ENCODE measurements around the gene BEGAIN.
A peak's percentile ranks its signal among the peaks of the same experiment; 100 is the strongest.

The BEGAIN gene

DNA sequence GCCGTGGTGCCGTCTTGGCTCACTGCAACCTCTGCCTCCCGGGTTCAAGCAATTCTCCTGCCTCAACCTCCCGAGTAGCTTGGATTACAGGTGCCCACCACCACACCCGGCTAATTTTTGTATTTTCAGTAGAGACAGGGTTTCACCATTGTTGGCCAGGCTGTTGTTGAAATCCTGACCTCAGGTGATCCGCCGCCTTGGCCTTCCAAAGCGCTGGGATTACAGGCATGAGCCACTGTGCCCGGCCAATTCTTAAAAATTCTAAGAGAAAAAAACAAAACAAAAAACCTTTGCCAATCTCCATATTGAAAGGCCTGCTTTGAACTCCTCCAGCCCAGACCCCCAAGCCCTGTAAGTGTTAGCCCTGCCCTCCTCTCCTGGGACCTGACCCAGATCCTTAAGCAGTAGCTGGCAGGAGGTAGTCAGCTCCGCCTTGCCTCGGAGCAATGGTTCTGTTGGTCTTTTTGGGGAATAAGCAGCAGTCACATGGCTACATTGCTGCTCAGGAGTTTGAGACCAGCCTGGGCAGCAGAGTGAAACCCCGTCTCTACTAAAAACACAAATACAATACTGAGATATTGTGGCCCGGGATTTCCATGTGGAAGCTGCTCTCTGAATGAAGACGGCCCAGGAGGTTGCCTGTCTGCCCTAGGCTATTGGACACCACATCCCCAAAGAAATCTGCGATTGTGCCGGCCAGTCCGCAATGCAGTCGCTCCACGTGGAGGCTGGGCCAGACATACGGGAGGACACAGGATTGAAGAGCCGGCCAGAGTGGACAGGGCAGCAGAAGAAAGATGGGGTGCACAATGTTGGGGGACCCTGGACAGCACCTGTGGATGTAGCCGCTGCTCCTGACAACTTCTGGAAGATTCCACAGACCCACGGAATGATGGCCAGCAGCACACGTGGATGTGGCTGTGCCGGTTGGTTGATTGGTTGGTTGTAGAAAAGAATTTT, 28.8 kb upstream of the BEGAIN start:
- no peak for DNase-seq

- no peak for DNase-seq
Measured at GRCh38 chr14:100614803-100615202, 27.6 kb upstream of the BEGAIN start.

GRCh38 chr14:100612986-100613385, 25.8 kb upstream of the BEGAIN start:
- no peak for DNase-seq

DNA sequence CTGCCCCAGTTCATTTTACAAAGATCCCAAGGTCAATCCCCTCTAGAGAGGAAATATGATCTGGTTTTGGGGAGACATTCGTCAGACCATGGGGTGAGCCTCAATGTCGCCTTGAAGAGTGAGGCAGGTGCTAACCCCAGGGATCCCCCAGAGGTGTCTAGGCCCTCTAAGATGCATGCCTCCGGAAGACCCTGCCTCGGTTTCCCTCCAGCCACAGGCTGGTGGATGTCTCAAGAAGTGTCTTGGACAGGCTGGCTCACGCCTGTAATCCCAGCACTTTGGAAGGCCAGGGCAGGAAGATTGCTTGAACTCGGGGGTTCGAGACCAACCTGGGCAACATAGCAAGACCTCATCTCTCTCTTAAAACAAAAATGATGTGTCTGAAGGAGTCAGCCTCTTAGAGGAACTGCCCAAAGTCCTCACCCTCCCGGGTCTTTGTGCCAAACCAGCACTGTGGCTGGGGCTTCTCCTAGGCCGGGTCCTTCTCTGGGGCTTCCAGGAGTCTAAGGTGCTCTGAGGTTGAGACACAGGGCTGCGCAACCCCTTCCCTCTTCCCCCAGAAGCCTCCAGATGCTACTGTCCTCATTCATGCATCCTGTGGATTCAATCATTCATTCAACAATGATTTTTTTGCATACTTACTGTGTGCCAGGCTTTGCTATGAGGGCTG, 24.7 kb upstream of the BEGAIN start:
- no peak for DNase-seq

GRCh38 chr14:100610511-100611217, 23.4 kb upstream of the BEGAIN start:
- no peak for DNase-seq

GRCh38 chr14:100609941-100610391, 22.7 kb upstream of the BEGAIN start:
- DNase-seq = no peak

GRCh38 chr14:100609331-100609870, 22.2 kb upstream of the BEGAIN start:
- DNase-seq = no peak

GRCh38 chr14:100608586-100609330, 21.5 kb upstream of the BEGAIN start:
- no peak for DNase-seq

GRCh38 chr14:100608064-100608463, 20.8 kb upstream of the BEGAIN start:
- DNase-seq = no peak

GRCh38 chr14:100607611-100607956, 20.4 kb upstream of the BEGAIN start:
- DNase-seq = no peak

DNA sequence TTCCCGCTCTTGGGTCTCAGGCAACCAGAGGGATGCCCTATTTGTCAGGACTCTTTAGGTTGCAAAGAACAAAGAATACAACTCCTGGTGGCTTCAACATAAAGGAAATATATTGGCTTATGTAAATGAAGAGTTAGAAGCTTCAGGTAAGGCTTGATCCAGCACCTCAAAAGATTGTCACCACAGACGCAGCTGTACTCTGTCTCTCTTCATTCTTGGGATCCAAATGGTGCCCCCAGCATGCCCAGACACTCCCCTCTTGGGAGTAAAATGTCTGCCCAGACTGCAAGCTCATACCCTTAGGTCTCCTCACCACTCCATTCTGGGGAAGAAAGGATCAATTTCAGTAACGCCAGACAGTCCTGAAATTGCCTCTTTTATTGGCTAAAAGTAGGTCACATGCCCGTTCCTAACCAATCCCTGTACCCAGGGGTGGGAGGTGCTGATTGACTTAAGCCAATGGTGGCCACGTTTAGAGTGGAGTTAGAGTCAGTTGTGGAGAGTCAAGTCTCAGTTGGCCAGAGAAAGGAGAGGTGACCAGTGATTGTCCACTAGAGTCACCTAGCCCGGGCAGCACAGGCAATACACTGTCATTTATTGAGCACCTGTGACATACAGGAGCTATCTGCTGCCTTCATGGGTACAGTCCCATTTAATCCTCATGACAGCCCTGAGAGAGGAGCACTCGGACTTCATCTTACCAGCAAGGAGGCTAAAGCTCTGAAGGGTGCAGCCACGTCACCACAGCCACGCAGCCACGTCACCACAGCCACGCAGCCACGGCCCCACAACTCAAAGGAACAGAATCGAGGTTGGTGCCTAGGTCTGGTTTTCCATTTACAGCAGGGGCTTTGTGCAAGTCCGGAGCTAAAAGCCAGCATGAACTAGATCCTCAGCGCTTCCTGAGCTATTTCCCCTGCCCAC, 19.7 kb upstream of the BEGAIN start:
- DNase-seq = no peak

GRCh38 chr14:100605706-100606686, 18.8 kb upstream of the BEGAIN start:
- peak; percentile 53 for DNase-seq

DNA sequence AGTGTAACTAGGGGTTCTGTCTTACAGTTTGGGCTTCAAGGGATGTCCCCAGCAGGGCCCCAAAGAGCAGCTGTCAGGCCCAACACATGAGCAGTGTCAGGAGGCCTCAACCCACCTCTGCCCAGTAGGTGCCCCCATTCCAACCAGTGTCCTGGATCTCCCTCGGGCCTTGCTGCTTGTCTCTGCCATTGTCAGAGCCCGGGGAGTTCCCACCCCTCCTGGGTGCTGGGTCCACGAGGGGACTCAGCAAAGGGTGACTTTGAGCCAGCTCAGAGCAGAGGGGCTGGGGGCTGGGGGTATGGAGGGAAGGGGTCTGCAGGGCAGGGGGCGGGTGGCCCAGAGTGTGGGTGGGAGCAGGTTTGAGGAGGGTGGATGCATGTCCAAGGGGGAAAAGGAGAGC, 18.0 kb upstream of the BEGAIN start:
- no peak for DNase-seq

- DNase-seq = no peak
Measured at GRCh38 chr14:100604709-100605108, 17.5 kb upstream of the BEGAIN start.

DNA sequence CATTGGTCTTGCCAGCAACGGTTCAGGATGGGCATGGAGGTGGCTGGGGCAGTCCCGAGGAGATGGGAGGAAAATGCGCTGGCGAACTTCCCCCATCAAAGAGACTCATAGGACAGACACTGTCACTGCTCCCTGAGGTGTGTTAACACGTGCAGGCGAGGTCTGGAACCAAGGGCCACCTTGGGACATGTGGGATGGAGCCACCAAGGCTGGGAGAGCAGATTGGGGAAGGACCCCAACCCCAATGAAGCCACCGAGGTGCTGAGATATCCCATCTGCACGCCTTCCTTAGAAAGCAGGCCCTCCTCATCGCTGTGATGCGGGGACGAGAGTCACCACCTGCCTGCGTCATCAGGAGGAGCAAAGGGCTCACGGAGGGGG, 16.9 kb upstream of the BEGAIN start:
- no peak for DNase-seq

DNA sequence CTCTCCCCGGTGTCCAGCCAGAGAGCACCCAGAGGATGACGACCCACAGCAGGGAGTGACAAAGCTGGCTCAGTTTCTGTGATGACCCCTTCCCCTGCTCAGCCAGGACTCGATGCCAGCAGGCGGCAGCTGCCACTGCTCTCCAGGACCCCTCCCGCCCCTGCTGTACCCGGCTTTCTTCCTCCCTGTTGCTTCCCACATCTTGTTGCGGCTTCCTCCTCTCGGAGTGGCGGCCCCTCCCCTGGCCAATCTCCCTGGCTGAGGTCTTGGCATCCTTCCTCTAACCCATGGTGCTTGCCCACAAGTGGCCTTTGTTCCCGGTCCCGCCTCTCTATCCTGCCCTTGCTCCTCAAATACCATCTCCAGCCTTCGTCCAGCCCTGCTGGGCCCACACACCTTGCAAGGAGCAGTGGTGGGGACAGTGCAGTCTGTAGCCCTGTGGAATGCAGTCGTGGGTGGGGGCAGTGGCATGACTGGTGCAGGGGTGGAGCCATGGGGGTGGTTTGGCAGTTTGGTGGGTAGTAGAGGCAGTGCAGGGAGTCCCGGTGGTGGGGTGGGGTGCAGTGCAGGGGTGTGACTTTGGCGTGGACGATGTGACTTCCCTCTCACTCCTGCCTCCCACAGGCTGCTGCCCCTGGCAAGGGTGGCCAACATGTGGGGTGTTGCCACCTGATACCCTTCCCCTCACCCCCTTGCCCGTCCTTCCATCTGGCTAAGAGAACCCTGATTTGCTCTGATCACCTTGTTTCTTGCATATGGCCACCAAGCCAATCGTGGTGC, 16.3 kb upstream of the BEGAIN start:
- no peak for DNase-seq

DNA sequence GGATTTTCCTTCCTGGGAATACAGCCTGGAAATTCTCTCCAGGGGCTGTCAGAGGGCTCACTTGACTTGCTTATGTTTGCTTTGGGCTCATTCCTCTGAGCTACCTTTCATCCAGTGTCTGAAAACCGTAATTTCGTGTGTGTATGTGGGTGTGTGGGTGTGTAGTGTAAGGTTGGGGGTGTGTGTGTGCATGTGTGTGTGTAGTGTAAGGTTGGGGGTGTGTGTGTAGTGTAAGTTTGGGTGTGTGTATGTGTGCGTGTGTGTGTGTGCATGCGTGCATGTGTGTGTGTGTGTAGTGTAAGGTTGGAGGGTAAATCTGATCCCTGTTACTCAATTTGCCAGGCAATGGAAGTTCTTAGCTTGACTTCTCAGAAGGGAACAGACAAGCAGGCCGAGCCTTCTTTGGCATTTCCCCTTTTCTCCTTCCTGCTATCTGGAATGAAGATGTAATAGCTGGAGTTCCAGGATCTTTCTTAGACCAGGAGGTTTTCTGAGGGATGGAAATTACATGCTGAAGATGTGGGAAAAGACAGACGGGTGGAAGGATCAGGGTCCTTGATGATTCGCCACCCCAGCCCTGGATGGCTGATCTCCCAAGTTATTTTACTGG, 15.5 kb upstream of the BEGAIN start:
- no peak for DNase-seq

DNA sequence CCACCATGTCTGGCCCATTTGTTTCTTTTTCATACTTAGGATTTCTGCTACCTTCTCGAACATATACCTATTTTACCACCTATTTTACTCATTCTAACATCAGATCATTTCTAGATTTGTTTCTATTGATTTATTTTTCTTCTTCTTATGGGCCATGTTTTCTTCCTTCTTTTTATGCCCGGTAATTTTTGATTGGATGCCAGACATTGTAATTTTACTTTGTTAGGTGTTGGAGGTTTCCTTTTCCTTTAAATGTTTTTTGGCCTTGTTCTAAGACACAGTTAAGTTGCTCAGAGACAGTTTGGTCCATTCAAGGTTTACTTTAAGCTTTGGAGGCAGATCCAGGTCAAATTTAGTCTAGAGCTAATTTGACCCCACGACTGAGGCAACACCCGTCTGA, 14.7 kb upstream of the BEGAIN start:
- DNase-seq = no peak

GRCh38 chr14:100601064-100601463, 13.8 kb upstream of the BEGAIN start:
- DNase-seq = no peak
